OCI-LY1 (cell line): ENCODE measurements around the gene MRGPRD.

Experiments
- H2AFZ ChIP-seq: fragments of 200-600 bp; sonication (generic), shearing (Covaris generic); 2 replicates; pipeline ENCODE4 v1.6.0; 2014; ENCODE audit warnings: antibody characterized with exemption, mild to moderate bottlenecking, low read length
- H3F3A ChIP-seq: fragments of 200-600 bp; sonication (generic), shearing (Covaris generic); 2 replicates; pipeline ENCODE4 v1.6.0; 2014; ENCODE audit warnings: mild to moderate bottlenecking, antibody characterized with exemption, low read length, moderate library complexity; ENCODE audit not compliant: insufficient read depth
- H3K27ac ChIP-seq: fragments of 200-600 bp; sonication (generic); 2 replicates; pipeline ENCODE4 v1.5.1; 2014; ENCODE audit warnings: low read length, mixed run types, mild to moderate bottlenecking, low read depth; ENCODE audit not compliant: poor library complexity, severe bottlenecking
- H3K27me3 ChIP-seq: fragments of 200-600 bp; sonication (generic); 2 replicates; pipeline ENCODE4 v1.6.0; 2014; ENCODE audit warnings: antibody characterized with exemption, mild to moderate bottlenecking, low read length, moderate library complexity; ENCODE audit not compliant: insufficient read depth
- H3K36me3 ChIP-seq: fragments of 200-600 bp; sonication (generic); 2 replicates; pipeline ENCODE4 v1.6.1; 2014; ENCODE audit warnings: mild to moderate bottlenecking, antibody characterized with exemption, low read length, moderate library complexity, mixed read lengths; ENCODE audit not compliant: insufficient read depth
- H3K4me1 ChIP-seq: fragments of 200-600 bp; sonication (generic); 2 replicates; pipeline ENCODE4 v1.5.1; 2014; ENCODE audit warnings: mild to moderate bottlenecking, low read length, moderate library complexity; ENCODE audit not compliant: insufficient read depth, severe bottlenecking
- H3K4me2 ChIP-seq: fragments of 200-600 bp; sonication (generic), shearing (Covaris generic); 2 replicates; pipeline ENCODE4 v1.6.1; 2014; ENCODE audit warnings: low read length
- H3K4me3 ChIP-seq: fragments of 200-600 bp; sonication (generic); 2 replicates; pipeline ENCODE4 v1.5.1; 2014; ENCODE audit warnings: low read length, low read depth, mild to moderate bottlenecking, mixed read lengths; ENCODE audit not compliant: poor library complexity, severe bottlenecking
- H3K79me2 ChIP-seq: fragments of 200-600 bp; shearing (Covaris generic); 2 replicates; pipeline ENCODE4 v1.6.1; 2016; ENCODE audit warnings: mixed run types, low read length, mixed read lengths; ENCODE audit not compliant: insufficient read depth
- H3K9ac ChIP-seq: fragments of 200-600 bp; sonication (generic), shearing (Covaris generic); 2 replicates; pipeline ENCODE4 v1.6.1; 2014; ENCODE audit warnings: mild to moderate bottlenecking, low read length, mixed read lengths
- H3K9me2 ChIP-seq: fragments of 200-600 bp; sonication (generic), shearing (Covaris generic); 2 replicates; pipeline ENCODE4 v1.6.1; 2014; ENCODE audit warnings: low read depth, mild to moderate bottlenecking, low read length, mixed read lengths
- H3K9me3 ChIP-seq: fragments of 200-600 bp; shearing (Covaris generic); 2 replicates; pipeline ENCODE4 v1.6.1; 2014; ENCODE audit warnings: low read length, mixed read lengths
- H4K20me1 ChIP-seq: fragments of 200-600 bp; sonication (generic), shearing (Covaris generic); 2 replicates; pipeline ENCODE4 v1.6.0; 2016; ENCODE audit warnings: mild to moderate bottlenecking, low read length; ENCODE audit not compliant: insufficient read depth
- EZH2 ChIP-seq: fragments of 200-600 bp; sonication (generic), shearing (Covaris generic); IDR thresholded peaks from 2 replicates; pipeline ENCODE4 v1.8.0; 2017; ENCODE audit warnings: borderline replicate concordance, mixed run types, mild to moderate bottlenecking, antibody characterized with exemption, low read length, moderate library complexity, mixed read lengths
- TF ChIP-seq, protein P1 (sequence below): fragments of 200-600 bp; sonication (generic), shearing (Covaris generic); IDR thresholded peaks from 2 replicates; pipeline ENCODE4 v1.5.1; 2017; ENCODE audit warnings: mild to moderate bottlenecking, antibody characterized with exemption, low read length, moderate library complexity, mixed read lengths

The MRGPRD gene

DNA sequence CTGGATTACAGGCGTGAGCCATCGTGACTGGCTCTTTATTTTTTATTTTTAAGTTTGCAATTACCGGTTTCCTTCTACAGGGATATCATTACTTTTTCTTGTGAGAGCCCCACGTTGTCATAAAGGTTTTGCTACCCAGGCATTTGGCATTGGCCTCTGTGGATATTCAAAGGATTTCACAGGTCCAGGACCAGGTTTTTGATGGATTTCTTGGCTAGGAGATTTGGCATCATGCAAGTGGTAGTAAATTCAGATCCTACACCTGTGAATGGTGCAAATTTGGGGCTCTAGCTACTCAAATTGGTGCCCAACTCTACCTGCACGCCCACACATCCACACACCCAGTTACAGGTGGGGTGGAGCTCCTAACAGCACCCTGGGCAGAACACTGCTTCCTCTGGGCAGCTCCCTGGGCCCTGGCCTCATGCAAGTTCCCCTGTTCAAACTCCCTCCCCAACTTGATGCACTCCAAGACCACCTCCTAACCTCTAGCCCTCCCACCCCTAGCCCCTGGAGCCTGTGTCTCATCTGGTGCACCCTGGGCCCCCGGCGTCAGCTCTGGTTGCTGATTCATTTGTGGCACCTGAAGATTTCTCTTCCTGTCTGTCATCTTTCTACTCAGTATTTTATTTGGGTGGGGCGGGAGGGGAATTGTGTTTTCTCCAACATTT lies 9.3 kb upstream of the MRGPRD start:
- Histone ChIP-seq H3K4me1 (no peaks in the 10 kb centered on the region), H3K27me3 (peaks cover 11% of the 10 kb centered on the region; the same call in 1 of the 2 replicates), H2AFZ (no peak overlapping the region), H4K20me1 (no peaks in the 10 kb centered on the region), H3F3A (no peaks in the 10 kb centered on the region), H3K9me3 (no peaks in the 10 kb centered on the region), H3K36me3 (no peaks in the 10 kb centered on the region), H3K9me2 (no peaks in the 10 kb centered on the region), H3K4me3 (no peak overlapping the region), H3K4me2 (no peak overlapping the region), H3K79me2 (no peaks in the 10 kb centered on the region), H3K9ac (no peak overlapping the region), H3K27ac (no peak overlapping the region)
- TF ChIP-seq, protein P1, sequence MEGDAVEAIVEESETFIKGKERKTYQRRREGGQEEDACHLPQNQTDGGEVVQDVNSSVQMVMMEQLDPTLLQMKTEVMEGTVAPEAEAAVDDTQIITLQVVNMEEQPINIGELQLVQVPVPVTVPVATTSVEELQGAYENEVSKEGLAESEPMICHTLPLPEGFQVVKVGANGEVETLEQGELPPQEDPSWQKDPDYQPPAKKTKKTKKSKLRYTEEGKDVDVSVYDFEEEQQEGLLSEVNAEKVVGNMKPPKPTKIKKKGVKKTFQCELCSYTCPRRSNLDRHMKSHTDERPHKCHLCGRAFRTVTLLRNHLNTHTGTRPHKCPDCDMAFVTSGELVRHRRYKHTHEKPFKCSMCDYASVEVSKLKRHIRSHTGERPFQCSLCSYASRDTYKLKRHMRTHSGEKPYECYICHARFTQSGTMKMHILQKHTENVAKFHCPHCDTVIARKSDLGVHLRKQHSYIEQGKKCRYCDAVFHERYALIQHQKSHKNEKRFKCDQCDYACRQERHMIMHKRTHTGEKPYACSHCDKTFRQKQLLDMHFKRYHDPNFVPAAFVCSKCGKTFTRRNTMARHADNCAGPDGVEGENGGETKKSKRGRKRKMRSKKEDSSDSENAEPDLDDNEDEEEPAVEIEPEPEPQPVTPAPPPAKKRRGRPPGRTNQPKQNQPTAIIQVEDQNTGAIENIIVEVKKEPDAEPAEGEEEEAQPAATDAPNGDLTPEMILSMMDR = no peak
- no peak for TF ChIP-seq EZH2

DNA sequence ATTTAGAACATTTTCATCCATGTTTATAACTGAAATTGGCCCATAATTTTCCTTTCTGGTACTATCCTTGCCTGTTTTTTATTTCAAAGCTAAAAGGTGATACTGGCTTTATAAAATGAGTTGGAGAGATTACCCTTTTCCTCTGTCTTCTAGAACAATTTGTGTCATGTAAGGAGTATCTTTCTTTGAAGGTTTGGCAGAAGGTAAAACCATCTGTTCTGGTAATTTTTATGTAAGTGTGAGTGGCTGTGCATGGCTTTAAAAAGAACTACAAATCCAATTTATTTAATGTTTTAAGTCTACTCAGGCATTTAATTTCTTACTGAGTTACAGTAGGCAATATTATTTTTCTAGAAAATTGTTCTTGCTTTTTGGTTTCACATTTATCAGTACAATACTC lies 7.7 kb upstream of the MRGPRD start:
- TF ChIP-seq EZH2 = no peak
- TF ChIP-seq, protein P1 = no peak
- H3K27me3 ChIP-seq = peaks cover 11% of the 10 kb centered on the region; the same call in 1 of the 2 replicates
- H4K20me1 ChIP-seq = no peaks in the 10 kb centered on the region
- no peaks in the 10 kb centered on the region for H3F3A ChIP-seq
- H3K27ac ChIP-seq = no peak overlapping the region
- H3K9me2 ChIP-seq = no peaks in the 10 kb centered on the region
- H3K9ac ChIP-seq = no peak overlapping the region
- no peak overlapping the region for H3K4me3 ChIP-seq
- H3K4me2 ChIP-seq = no peak overlapping the region
- no peaks in the 10 kb centered on the region for H3K36me3 ChIP-seq
- no peaks in the 10 kb centered on the region for H3K9me3 ChIP-seq
- no peaks in the 10 kb centered on the region for H3K79me2 ChIP-seq
- no peaks in the 10 kb centered on the region for H3K4me1 ChIP-seq
- H2AFZ ChIP-seq = no peak overlapping the region

DNA sequence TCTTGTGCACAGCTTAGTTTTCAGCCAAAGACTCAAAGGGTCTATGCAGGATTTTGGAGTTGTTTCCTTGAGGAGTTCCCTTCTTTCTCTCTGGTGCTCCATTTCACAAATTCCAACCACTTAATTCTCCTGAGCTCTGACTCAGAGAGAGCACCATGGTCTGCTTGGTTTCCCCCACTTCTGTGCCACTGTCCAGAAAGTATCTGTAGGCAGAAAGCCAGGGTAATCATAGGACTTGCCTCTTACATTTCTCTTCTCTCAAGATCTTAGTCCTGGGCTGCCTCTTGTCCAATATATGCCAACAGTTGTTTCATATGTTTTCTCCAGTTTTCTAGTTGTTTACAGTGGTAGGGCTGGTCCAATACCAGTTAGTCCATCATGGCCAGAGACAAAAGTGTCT lies 6.4 kb upstream of the MRGPRD start:
- no peak for TF ChIP-seq EZH2
- TF ChIP-seq, protein P1 = no peak
- H3K36me3 ChIP-seq = no peaks in the 10 kb centered on the region

More for the DNA sequence above, 6.4 kb upstream of the MRGPRD start:
- Histone ChIP-seq H3K4me2 (no peak overlapping the region), H3K9me2 (no peaks in the 10 kb centered on the region), H3K9ac (no peak overlapping the region), H3K9me3 (no peaks in the 10 kb centered on the region), H4K20me1 (no peaks in the 10 kb centered on the region), H3K4me1 (no peaks in the 10 kb centered on the region), H3K27ac (no peak overlapping the region), H3K4me3 (no peak overlapping the region), H3K27me3 (peaks cover 11% of the 10 kb centered on the region; the same call in 1 of the 2 replicates), H3F3A (no peaks in the 10 kb centered on the region), H2AFZ (no peak overlapping the region), H3K79me2 (no peaks in the 10 kb centered on the region)
